Measurements from ENCODE around the gene SUGP1.

Gene SUGP1

DNA sequence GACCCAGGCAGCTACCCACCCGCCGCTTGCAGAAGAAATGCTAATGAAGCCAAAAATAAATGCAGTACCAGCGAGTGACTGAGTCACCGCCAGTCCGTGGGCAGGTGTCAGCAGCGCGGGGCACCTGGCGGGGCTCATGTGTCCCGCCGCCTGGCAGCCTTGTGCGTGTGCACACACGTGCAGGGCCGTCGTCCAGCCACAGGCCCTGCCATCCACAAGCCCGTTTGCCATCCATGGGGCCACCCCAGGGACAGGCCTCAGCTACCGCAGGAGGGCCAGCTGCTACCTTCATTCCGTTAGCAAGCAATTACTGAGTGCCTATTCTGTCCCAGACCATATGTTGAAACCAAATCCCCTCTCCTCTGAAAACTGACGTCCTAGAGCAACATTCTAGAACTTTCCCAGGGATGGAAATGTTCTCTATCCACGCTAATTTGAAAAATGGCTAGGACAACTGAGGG is 88.0 kb downstream of the SUGP1 start:
- DNase-seq (ENCODE audit: low read depth in 2 of 2): no peak

DNA sequence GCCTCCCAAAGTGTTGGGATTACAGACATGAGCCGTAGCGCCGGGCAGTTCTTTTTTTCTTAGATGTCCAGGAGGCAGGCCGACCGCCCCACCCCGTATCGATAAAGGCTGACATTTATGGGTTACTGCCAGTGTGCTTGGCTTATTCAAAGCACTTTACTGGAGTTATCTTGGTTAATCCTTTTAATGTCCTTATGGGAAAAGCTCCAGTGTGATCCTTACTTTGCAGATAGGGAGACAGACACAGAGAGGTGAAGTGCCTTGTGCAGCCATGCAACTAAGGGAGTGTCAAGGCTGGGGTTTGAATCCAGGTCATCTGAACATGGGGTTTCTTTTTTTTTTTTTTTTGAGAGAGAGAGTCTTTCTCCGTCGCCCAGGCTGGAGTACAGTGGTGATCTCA is 89.3 kb downstream of the SUGP1 start:
- DNase-seq (ENCODE audit: low read depth in 2 of 2): no peak

DNA sequence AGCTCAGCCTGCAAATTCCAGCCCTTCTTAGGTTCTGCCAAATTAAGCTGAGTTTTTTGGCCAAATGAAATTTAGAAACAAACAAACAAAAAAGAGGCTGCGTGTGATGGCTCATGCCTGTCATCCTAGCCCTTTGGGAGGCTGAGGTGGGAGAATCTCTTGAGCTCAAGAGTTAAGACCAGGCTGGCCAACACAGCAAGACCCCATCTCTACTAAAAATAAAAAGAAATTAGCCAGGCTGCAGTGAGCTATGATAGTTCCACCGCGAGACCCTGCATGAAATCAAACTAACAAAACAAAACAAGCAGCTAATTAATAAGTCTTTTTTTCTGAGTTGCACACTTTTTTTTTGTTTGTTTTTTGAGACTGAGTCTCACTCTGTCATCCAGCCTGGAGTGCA is 90.6 kb downstream of the SUGP1 start:
- no peak for DNase-seq (ENCODE audit: low read depth in 2 of 2)

DNA sequence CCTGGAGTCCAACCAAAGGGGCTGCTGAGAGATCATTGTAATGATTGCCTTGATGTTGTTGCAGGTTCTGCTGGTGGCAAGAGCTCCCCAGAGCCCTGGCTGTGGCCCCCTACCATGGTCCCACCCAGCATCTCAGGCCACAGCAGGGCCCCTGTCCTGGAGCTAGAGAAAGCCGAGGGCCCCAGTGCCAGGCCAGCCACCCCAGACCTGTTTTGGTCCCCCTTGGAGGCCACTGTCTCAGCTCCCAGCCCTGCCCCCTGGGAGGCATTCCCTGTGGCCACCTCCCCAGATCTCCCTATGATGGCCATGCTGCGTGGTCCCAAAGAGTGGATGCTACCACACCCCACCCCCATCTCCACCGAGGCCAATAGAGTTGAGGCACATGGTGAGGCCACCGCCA is 93.1 kb downstream of the SUGP1 start:
- DNase-seq (ENCODE audit: low read depth in 2 of 2): no peak

DNA sequence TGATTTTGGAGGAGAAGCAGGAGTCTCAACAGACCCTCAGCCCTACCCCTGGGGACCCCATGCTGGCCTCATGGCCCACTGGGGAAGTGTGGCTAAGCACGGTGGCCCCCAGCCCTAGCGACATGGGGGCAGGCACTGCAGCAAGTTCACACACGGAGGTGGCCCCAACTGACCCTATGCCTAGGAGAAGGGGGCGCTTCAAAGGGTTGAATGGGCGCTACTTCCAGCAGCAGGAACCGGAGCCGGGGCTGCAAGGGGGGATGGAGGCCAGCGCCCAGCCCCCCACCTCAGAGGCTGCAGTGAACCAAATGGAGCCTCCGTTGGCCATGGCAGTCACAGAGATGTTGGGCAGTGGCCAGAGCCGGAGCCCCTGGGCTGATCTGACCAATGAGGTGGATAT is 93.6 kb downstream of the SUGP1 start:
- no peak for DNase-seq (ENCODE audit: low read depth in 2 of 2)

DNA sequence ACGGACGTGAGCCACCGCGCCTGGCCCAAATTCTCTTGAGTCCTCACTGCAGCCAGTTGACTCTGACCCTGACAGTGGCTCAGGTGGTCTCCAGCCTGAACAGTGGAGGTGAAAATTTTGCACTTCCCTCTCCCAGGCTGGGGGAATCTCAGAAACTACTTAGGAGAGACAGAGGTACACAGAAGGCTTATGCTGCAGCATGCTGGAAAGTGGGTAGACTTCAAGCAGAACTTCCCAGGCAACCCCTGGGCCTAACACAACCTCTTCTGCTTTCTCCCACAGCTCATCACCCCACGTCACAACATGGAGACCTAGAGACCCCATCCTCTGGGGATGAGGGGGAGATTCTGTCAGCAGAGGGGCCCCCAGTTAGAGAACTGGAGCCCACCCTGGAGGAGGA is 94.1 kb downstream of the SUGP1 start:
- DNase-seq (ENCODE audit: low read depth in 2 of 2): no peak
